Activated naive CD8-positive, alpha-beta T cell treated with anti-CD3 and anti-CD28 coated beads for 36 hours (primary cell): ENCODE results near the gene MAP7D2. TPM values are rescaled to one million over a fixed set of nuclear protein-coding genes. Genes with fewer than 3 reads are reported as not detected.
"Not testable (repeated sequence)": the region's sequence is repeated elsewhere in the genome, so short reads cannot be mapped to it uniquely, and the experiment has no call there.

ENCODE experiments used
- DNase-seq: peaks from one replicate; pipeline ENCODE4 v3.0.0; 2021
- H3K27ac Mint-ChIP-seq: one replicate; pipeline ENCODE4 v1.8.0; 2022; ENCODE audit warnings: mild to moderate bottlenecking, moderate library complexity, mixed read lengths
- H3K27me3 Mint-ChIP-seq: one replicate; pipeline ENCODE4 v1.8.0; 2022; ENCODE audit warnings: mild to moderate bottlenecking, mixed read lengths
- H3K36me3 Mint-ChIP-seq: one replicate; pipeline ENCODE4 v1.8.0; 2021; ENCODE audit warnings: mild to moderate bottlenecking, mixed read lengths
- H3K4me1 Mint-ChIP-seq: one replicate; pipeline ENCODE4 v1.8.0; 2021; ENCODE audit warnings: mixed read lengths
- H3K4me3 Mint-ChIP-seq: one replicate; pipeline ENCODE4 v1.8.0; 2022; ENCODE audit warnings: mild to moderate bottlenecking, moderate library complexity, mixed read lengths
- H3K9me3 Mint-ChIP-seq: one replicate; pipeline ENCODE4 v1.8.0; 2022; ENCODE audit warnings: mixed read lengths
- total RNA-seq, 2 experiments: library from RNA; stranded (reverse); gene quantifications; one replicate each; pipeline ENCODE4 v1.2.3, GENCODE V29; 2021

The MAP7D2 gene
- total RNA-seq, result under 1 TPM; 0.70 to 0.90 TPM

DNA sequence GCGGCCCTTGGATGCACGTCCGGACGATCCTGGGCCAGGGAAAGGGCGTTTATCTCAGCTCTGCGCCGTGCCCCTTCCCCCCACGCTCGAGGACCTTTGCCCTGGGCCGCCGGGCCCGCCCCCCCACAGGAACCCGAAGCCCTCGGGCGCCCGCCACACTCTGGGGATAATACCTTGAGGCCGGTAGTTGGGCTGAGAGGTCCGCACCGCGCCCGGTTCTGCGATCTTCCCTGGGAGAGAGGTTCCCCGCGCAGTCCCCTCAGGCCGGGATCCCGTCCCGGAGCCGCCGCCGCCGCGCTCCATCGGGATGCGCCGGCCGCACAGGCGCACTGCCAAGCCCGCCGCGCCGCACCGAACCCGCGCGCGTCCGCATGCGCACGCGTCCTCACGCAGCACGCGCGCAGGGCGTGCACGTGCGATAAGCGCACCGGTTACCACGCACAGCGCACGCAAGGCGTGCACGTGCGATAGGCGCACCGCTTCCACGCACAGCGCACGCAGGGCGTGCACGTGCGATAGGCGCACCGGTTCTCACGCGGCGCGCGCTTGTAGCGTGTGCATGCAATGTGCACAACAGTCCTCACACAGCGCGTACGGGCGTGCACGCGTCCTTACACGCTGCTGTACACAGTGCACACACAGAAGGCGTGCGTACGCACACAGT is at the start of gene MAP7D2:
TSS of gene MAP7D2 (minus strand) at position 331 of the 664 bp plus-strand sequence. CDS start at position 303, 28 bp downstream.
- H3K4me1 Mint-ChIP-seq, result no peaks in the 10 kb centered on the region
- peaks cover 19% of the 10 kb centered on the region for H3K27me3 Mint-ChIP-seq
- peak; percentile 13 for DNase-seq
- H3K9me3 Mint-ChIP-seq, result no peaks in the 10 kb centered on the region
- no peaks in the 10 kb centered on the region for H3K36me3 Mint-ChIP-seq
- no peak within 1 kb of the TSS for H3K27ac Mint-ChIP-seq
- H3K4me3 Mint-ChIP-seq, result peak within 1 kb of the TSS; percentile 65

GRCh38 chrX:20162516-20162915 is 45.8 kb upstream of the MAP7D2 start:
- peaks cover 19% of the 10 kb centered on the region for H3K36me3 Mint-ChIP-seq
- not testable (repeated sequence) for H3K4me1 Mint-ChIP-seq, DNase-seq, H3K27ac Mint-ChIP-seq, H3K4me3 Mint-ChIP-seq, H3K27me3 Mint-ChIP-seq, H3K9me3 Mint-ChIP-seq

- Mint-ChIP-seq H3K9me3 (no peaks in the 10 kb centered on the region), H3K27me3 (no peaks in the 10 kb centered on the region), H3K36me3 (peaks cover 25% of the 10 kb centered on the region), H3K4me3 (no peak overlapping the region), H3K27ac (no peak overlapping the region), H3K4me1 (no peaks in the 10 kb centered on the region)
- no peak for DNase-seq
Observed at GRCh38 chrX:20159797-20160385, 43.2 kb upstream of the MAP7D2 start.

- H3K4me3 Mint-ChIP-seq, result no peak overlapping the region
- no peaks in the 10 kb centered on the region for H3K27me3 Mint-ChIP-seq
- H3K4me1 Mint-ChIP-seq, result peaks cover 5% of the 10 kb centered on the region
- H3K27ac Mint-ChIP-seq, result no peak overlapping the region
- DNase-seq, result no peak
- H3K9me3 Mint-ChIP-seq, result no peaks in the 10 kb centered on the region
- H3K36me3 Mint-ChIP-seq, result peaks cover 23% of the 10 kb centered on the region
Observed at GRCh38 chrX:20151689-20152088, 35.0 kb upstream of the MAP7D2 start.

GRCh38 chrX:20149326-20149725 is 32.6 kb upstream of the MAP7D2 start:
- Mint-ChIP-seq H3K36me3 (peaks cover 16% of the 10 kb centered on the region), H3K9me3 (no peaks in the 10 kb centered on the region), H3K27me3 (no peaks in the 10 kb centered on the region), H3K27ac (no peak overlapping the region), H3K4me3 (no peak overlapping the region), H3K4me1 (peaks cover 12% of the 10 kb centered on the region)
- DNase-seq, result no peak

- Mint-ChIP-seq H3K4me3 (no peak overlapping the region), H3K27me3 (no peaks in the 10 kb centered on the region), H3K4me1 (peaks cover 19% of the 10 kb centered on the region), H3K27ac (no peak overlapping the region), H3K9me3 (no peaks in the 10 kb centered on the region), H3K36me3 (peaks cover 13% of the 10 kb centered on the region)
- no peak for DNase-seq
Observed at GRCh38 chrX:20147561-20147960, 30.9 kb upstream of the MAP7D2 start.

DNA sequence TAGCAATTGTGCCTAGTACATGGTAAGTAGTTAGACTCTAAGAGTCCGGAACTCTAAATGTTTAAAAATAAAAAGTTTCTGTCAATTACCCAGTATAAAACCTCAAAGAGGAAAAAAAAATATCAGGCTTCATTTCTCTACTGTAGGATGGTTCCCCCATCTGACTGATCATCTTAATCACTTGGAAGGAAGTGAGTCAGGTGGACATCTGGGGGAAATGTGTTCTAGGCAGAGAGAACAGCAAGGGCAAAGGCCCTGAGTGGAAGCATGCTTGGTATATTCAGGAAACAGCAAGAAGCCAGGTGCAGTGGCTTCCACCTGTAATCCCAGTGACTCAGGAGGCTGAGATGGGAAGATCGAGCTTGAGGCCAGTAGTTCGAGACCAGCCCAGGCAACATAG is 27.8 kb upstream of the MAP7D2 start:
- peak overlapping the region; percentile 70 for H3K27ac Mint-ChIP-seq
- H3K4me1 Mint-ChIP-seq, result peaks cover 25% of the 10 kb centered on the region
- H3K9me3 Mint-ChIP-seq, result no peaks in the 10 kb centered on the region
- no peak overlapping the region for H3K4me3 Mint-ChIP-seq
- DNase-seq, result no peak
- H3K27me3 Mint-ChIP-seq, result no peaks in the 10 kb centered on the region
- H3K36me3 Mint-ChIP-seq, result peaks cover 13% of the 10 kb centered on the region

- H3K9me3 Mint-ChIP-seq, result no peaks in the 10 kb centered on the region
- no peak for DNase-seq
- peaks cover 32% of the 10 kb centered on the region for H3K4me1 Mint-ChIP-seq
- H3K27me3 Mint-ChIP-seq, result no peaks in the 10 kb centered on the region
- no peak overlapping the region for H3K4me3 Mint-ChIP-seq
- no peak overlapping the region for H3K27ac Mint-ChIP-seq
- peaks cover 20% of the 10 kb centered on the region for H3K36me3 Mint-ChIP-seq
Observed at GRCh38 chrX:20143561-20143960, 26.9 kb upstream of the MAP7D2 start.

- Mint-ChIP-seq H3K36me3 (peaks cover 20% of the 10 kb centered on the region), H3K27me3 (no peaks in the 10 kb centered on the region), H3K9me3 (no peaks in the 10 kb centered on the region), H3K4me1 (peaks cover 30% of the 10 kb centered on the region), H3K4me3 (peak overlapping the region; percentile 67), H3K27ac (no peak overlapping the region)
- no peak for DNase-seq
Observed at GRCh38 chrX:20143111-20143510, 26.4 kb upstream of the MAP7D2 start.

DNA sequence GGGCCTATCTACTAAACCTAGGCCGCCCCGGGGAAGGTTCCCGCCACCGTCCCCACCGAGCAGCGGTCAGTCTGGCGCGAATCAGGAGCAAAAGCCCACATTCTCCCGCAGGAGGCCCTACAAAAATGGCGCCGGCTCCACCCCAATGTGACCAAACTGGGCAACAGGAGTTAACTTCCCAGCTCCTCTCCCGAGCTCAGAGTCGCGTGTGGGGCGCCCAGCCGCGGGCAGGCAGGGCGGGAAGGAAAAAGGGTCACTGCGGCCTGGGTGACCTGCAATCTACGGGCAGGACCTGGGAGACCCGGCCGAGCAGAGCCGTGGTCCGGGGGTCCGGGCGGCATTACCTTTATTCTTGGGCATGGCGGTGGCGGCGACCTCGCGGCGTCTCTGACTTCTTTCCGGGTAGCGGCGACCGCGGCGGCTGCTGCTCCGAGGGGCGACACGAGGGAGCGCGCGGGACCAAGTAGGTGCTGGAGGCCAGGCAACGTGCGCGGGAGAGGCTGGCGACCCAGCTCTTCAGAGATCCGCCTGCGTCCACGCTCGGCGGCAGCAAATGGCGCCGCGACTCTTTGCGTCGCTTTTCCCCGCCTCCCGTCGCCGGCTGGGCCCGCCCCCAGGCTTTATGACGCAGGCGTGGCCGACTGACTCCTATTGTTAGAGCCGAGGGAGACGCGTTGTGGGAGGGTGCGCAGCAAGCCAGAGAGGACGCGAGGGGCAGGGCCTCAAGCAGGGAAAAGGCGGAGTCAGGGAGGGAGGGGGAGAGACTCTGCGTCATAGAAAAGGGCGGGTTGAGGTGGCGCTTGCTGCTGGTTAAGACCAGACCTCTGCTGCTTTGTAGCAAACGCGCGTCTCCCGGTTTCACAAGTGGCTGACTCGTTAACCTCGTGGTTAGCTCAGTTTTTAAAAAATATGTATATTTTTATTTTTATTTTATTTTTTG is 24.8 kb upstream of the MAP7D2 start, which contains the start of gene EIF1AX:
TSS of gene EIF1AX (minus strand) at position 558 of the 940 bp plus-strand sequence. CDS start at position 360, 198 bp downstream.
- Mint-ChIP-seq H3K36me3 (peaks cover 20% of the 10 kb centered on the region), H3K27me3 (no peaks in the 10 kb centered on the region), H3K4me1 (peaks cover 30% of the 10 kb centered on the region), H3K9me3 (no peaks in the 10 kb centered on the region), H3K4me3 (peak within 1 kb of the TSS; percentile 86), H3K27ac (peak within 1 kb of the TSS; percentile 87)
- DNase-seq, result peak; percentile 93

DNA sequence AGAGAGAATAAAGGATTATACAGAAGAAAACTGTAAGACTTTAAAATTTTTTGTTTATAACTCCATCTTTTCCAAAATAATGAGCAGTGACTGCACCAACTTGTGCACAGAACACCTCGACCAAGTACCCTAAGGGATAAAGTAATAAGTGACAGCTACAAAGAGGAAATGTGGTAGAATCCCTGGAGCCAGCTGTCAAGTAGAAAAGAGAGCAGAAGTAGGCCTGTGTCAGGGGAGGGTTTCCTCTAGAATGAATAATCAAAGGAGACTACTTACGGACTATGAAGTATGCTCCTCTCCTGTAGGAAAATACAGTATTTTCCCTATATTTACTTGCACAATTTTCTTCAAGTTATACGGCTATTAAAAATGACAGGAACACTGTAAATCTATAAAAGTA is 23.7 kb upstream of the MAP7D2 start:
- Mint-ChIP-seq H3K4me1 (peaks cover 37% of the 10 kb centered on the region), H3K27me3 (no peaks in the 10 kb centered on the region), H3K36me3 (peaks cover 31% of the 10 kb centered on the region), H3K27ac (peak overlapping the region; percentile 74), H3K9me3 (no peaks in the 10 kb centered on the region), H3K4me3 (peak overlapping the region; percentile 86)
- no peak for DNase-seq

DNA sequence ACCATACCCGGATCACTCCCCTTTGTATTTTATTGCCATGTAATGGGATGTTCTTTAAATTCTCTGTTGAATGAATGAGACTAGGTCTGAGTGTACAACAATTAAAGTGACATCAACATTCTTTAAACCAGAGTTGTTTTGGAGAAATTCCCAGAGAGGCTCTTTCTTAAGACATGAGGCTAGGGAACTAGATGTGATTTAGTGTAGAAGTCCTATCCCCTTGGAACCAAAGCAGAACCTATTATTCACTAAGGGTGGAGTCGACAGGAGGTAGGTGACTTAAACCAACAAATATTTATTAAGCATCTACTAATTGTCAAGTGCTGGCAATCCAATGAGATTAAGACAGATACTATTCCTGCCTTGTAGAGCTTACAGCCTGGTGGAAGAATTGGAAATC is 23.3 kb upstream of the MAP7D2 start:
- Mint-ChIP-seq H3K36me3 (peaks cover 30% of the 10 kb centered on the region), H3K4me1 (peaks cover 37% of the 10 kb centered on the region), H3K4me3 (peak overlapping the region; percentile 86), H3K27me3 (no peaks in the 10 kb centered on the region), H3K27ac (peak overlapping the region; percentile 74), H3K9me3 (no peaks in the 10 kb centered on the region)
- no peak for DNase-seq

DNA sequence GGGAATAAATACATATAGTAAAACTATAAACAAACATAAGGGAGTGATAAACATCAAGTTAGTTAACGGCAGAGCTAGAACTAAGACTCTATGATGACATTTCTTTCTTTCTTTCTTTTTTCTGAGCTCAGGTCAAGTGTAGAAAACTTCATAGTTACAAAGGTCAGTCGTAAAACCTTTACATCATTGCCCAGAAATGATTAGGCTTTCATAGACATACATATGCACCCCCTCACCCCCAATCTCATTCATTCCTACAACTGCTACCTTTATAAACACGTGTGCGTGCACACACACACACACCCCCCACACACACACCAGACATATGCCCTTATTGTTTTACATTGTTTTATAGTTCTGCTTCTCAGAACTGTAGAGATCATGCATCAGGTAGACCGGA is 19.2 kb upstream of the MAP7D2 start:
- no peak overlapping the region for H3K4me3 Mint-ChIP-seq
- peaks cover 23% of the 10 kb centered on the region for H3K4me1 Mint-ChIP-seq
- H3K27me3 Mint-ChIP-seq, result no peaks in the 10 kb centered on the region
- H3K36me3 Mint-ChIP-seq, result peaks cover 28% of the 10 kb centered on the region
- peak overlapping the region; percentile 30 for H3K27ac Mint-ChIP-seq
- no peaks in the 10 kb centered on the region for H3K9me3 Mint-ChIP-seq
- no peak for DNase-seq

DNA sequence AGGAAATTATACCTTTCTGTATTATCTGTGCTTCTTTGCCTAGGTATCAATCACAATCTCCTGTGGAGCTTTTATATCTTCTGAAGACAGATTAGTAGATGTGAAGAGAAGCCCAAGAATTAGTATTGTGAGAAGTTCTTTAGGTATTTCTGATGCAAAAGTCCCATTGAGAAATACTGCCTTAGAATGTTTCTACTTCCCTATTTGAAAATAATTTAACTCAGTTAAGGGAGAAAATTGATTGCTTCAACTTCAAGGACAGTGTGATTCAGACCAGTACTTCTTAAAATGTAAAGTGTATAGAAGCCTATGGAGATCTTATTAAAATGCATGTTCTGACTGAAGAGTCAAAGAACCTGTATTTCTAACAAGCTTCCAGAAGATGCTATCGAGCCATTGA is 16.0 kb upstream of the MAP7D2 start:
- H3K27me3 Mint-ChIP-seq, result no peaks in the 10 kb centered on the region
- no peak for DNase-seq
- H3K9me3 Mint-ChIP-seq, result no peaks in the 10 kb centered on the region
- peak overlapping the region; percentile 38 for H3K27ac Mint-ChIP-seq
- H3K4me1 Mint-ChIP-seq, result peaks cover 12% of the 10 kb centered on the region
- peaks cover 11% of the 10 kb centered on the region for H3K36me3 Mint-ChIP-seq
- H3K4me3 Mint-ChIP-seq, result no peak overlapping the region

DNA sequence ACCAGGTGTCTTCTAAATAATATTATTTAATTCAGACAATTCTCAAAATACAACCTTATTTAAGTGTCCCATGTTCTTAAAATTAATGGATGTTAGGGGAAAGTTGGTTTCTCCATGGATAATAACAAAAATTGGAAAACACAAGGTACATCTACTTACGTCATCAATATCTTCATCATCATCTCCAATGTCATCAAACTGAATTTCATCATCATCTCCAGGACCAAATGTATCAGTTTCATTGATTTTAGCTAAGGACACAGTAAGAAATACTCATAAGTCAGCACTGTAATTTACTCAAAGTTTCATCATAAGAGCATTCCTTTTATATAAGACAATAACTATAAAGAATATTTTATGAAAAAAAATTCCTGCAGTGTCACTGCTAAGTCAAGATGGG is 13.7 kb upstream of the MAP7D2 start:
- DNase-seq, result no peak
- Mint-ChIP-seq H3K4me1 (peaks cover 2% of the 10 kb centered on the region), H3K27me3 (no peaks in the 10 kb centered on the region), H3K9me3 (no peaks in the 10 kb centered on the region), H3K36me3 (no peaks in the 10 kb centered on the region), H3K27ac (no peak overlapping the region), H3K4me3 (no peak overlapping the region)
